SK-N-SH (cell line): Measurements from ENCODE around the gene FBXO44. TPM values are rescaled to one million over a fixed set of nuclear protein-coding genes. Genes with fewer than 3 reads are reported as not detected.

ENCODE experiments used
- CTCF ChIA-PET: fragments of 300-600, 350-600 bp; formaldehyde crosslinking; extraction: SDS; loops from one replicate; lab custom pipeline; 2021; lab: Yijun Ruan, JAX
- POLR2A ChIA-PET: fragments of 350-600 bp; sonication (Branson Sonifier 250); formaldehyde crosslinking; extraction: SDS; loops from one replicate; lab custom pipeline; 2020; ENCODE audit warnings: antibody characterized with exemption, inconsistent platforms; lab: Yijun Ruan, JAX
- DNase-seq: peaks from one replicate; pipeline ENCODE4 v3.0.0; 2012
- H2AFZ ChIP-seq: fragments of 200-600 bp; sonication (generic); 2 replicates; pipeline ENCODE4 v1.8.1; 2016; ENCODE audit warnings: antibody characterized with exemption, mild to moderate bottlenecking, low read depth
- H3F3A ChIP-seq: fragments of 200-600 bp; sonication (generic); replicated peaks from 2 replicates; pipeline ENCODE3; 2016; ENCODE audit warnings: antibody characterized with exemption, mild to moderate bottlenecking; ENCODE audit not compliant: insufficient read depth
- H3K27ac ChIP-seq, 2 experiments: fragments of 200-500 bp in 1 of 2; fragments of 200-600 bp in 1 of 2; sonication (Bioruptor generic) in 1 of 2; sonication (generic), shearing (Covaris generic) in 1 of 2; 2 replicates each; pipeline versions ENCODE4 v1.5.1 to v1.6.1; 2014 to 2016; ENCODE audit warnings: low read depth in 2 of 2, inconsistent platforms in 1 of 2, low read length in 1 of 2, mild to moderate bottlenecking in 1 of 2, mixed read lengths in 1 of 2
- H3K27me3 ChIP-seq: fragments of 200-600 bp; sonication (generic), shearing (Covaris generic); 2 replicates; pipeline ENCODE4 v1.6.1; 2016; ENCODE audit warnings: mixed run types; ENCODE audit not compliant: insufficient read depth
- H3K36me3 ChIP-seq, 2 experiments: fragments of 200-500 bp in 1 of 2; fragments of 200-600 bp in 1 of 2; sonication (Bioruptor generic) in 1 of 2; sonication (generic) in 1 of 2; replicated peaks in 1 of 2; 2 replicates each; pipeline versions ENCODE3 to v1.5.1; 2014 to 2016; ENCODE audit warnings: low read length in 1 of 2, mild to moderate bottlenecking in 1 of 2; ENCODE audit not compliant: insufficient read depth in 2 of 2, control insufficient read depth in 1 of 2
- H3K4me1 ChIP-seq, 2 experiments: fragments of 200-500 bp in 1 of 2; fragments of 200-600 bp in 1 of 2; sonication (Bioruptor generic) in 1 of 2; sonication (generic), shearing (Covaris generic) in 1 of 2; 2 replicates each; pipeline versions ENCODE4 v1.5.1 to v1.6.1; 2014 to 2016; ENCODE audit warnings: low read depth in 1 of 2, low read length in 1 of 2, mixed run types in 1 of 2; ENCODE audit not compliant: insufficient read depth in 2 of 2, control insufficient read depth in 1 of 2
- H3K4me2 ChIP-seq: fragments of 200-600 bp; sonication (generic), shearing (Covaris generic); 2 replicates; pipeline ENCODE4 v1.6.1; 2017; ENCODE audit warnings: mixed run types
- H3K4me3 ChIP-seq, 2 experiments: fragments of 200-500 bp in 1 of 2; fragments of 200-600 bp in 1 of 2; sonication (Bioruptor generic) in 1 of 2; sonication (generic), shearing (Covaris generic) in 1 of 2; 2 replicates each; pipeline versions ENCODE4 v1.5.1 to v1.8.1; 2014 to 2016; ENCODE audit warnings: low read depth in 2 of 2, inconsistent platforms in 1 of 2, low read length in 1 of 2, mild to moderate bottlenecking in 1 of 2, mixed read lengths in 1 of 2, moderate library complexity in 1 of 2
- H3K79me2 ChIP-seq: fragments of 200-600 bp; sonication (generic); 2 replicates; pipeline ENCODE4 v1.8.1; 2017; ENCODE audit warnings: mild to moderate bottlenecking; ENCODE audit not compliant: insufficient read depth
- H3K9ac ChIP-seq: fragments of 200-600 bp; sonication (generic); 2 replicates; pipeline ENCODE4 v1.6.1; 2017; ENCODE audit warnings: mixed run types
- H3K9me2 ChIP-seq: fragments of 200-600 bp; sonication (generic); 2 replicates; pipeline ENCODE4 v1.6.1; 2017; ENCODE audit warnings: mixed run types
- H3K9me3 ChIP-seq: fragments of 200-600 bp; sonication (generic); 2 replicates; pipeline ENCODE4 v1.6.1; 2017; ENCODE audit warnings: mixed run types, mild to moderate bottlenecking, moderate library complexity
- H4K20me1 ChIP-seq: fragments of 200-600 bp; sonication (generic); 2 replicates; pipeline ENCODE4 v1.6.1; 2017; ENCODE audit warnings: mild to moderate bottlenecking, mixed run types; ENCODE audit not compliant: insufficient read depth
- ELF1 ChIP-seq: IDR thresholded peaks from 2 replicates; pipeline ENCODE4 v1.4.0; 2012
- EP300 ChIP-seq, 2 experiments: IDR thresholded peaks; 2 replicates each; pipeline versions ENCODE4 v1.4.0 to v1.6.1; 2012; ENCODE audit warnings: borderline replicate concordance in 1 of 2, low read depth in 1 of 2, low read length in 1 of 2
- EZH2phosphoT487 ChIP-seq: fragments of 200-600 bp; sonication (generic); IDR thresholded peaks from 2 replicates; pipeline ENCODE4 v1.6.1; 2017; ENCODE audit warnings: low read depth, mixed run types, mild to moderate bottlenecking, antibody characterized with exemption, moderate library complexity, borderline replicate concordance
- FOXM1 ChIP-seq: IDR thresholded peaks from 2 replicates; pipeline ENCODE4 v1.4.0; 2012; ENCODE audit warnings: low read depth, mild to moderate bottlenecking
- GATA2 ChIP-seq: sonication (generic); formaldehyde crosslinking; IDR thresholded peaks from 2 replicates; pipeline ENCODE4 v1.5.0; 2020; ENCODE audit warnings: mild to moderate bottlenecking, missing genetic modification reagents
- JUND ChIP-seq: IDR thresholded peaks from 2 replicates; pipeline ENCODE4 v1.4.0; 2012
- MXI1 ChIP-seq: IDR thresholded peaks from 2 replicates; pipeline ENCODE4 v1.6.1; 2012; ENCODE audit warnings: mild to moderate bottlenecking, low read depth, low read length, improper control_type of control experiment
- NRF1 ChIP-seq: IDR thresholded peaks from 2 replicates; pipeline ENCODE4 v1.6.1; 2012; ENCODE audit warnings: low read depth, mild to moderate bottlenecking, low read length
- RCOR1 ChIP-seq: fragments of 150-350 bp; IDR thresholded peaks from 2 replicates; pipeline ENCODE4 v1.6.1; 2017; ENCODE audit warnings: antibody characterized with exemption, low read length
- RFX5 ChIP-seq: IDR thresholded peaks from 2 replicates; pipeline ENCODE4 v1.6.1; 2012; ENCODE audit warnings: mild to moderate bottlenecking, improper control_type of control experiment, low read length
- RXRA ChIP-seq: IDR thresholded peaks from 2 replicates; pipeline ENCODE4 v1.4.0; 2012; ENCODE audit warnings: low read depth, mild to moderate bottlenecking, borderline replicate concordance
- SIN3A ChIP-seq: IDR thresholded peaks from 2 replicates; pipeline ENCODE4 v1.6.1; 2012; ENCODE audit warnings: low read depth, mild to moderate bottlenecking, low read length, moderate library complexity, borderline replicate concordance
- TEAD4 ChIP-seq: IDR thresholded peaks from 2 replicates; pipeline ENCODE4 v1.4.0; 2012; ENCODE audit warnings: mild to moderate bottlenecking, borderline replicate concordance; ENCODE audit not compliant: insufficient read depth
- YY1 ChIP-seq: IDR thresholded peaks from 2 replicates; pipeline ENCODE4 v1.4.0; 2012; ENCODE audit warnings: low read depth, mild to moderate bottlenecking
- WGBS: methylation state at CpG from one replicate; pipeline ENCODE4 v1.1.6; 2017; ENCODE audit warnings: low lambda C conversion rate; 5-methylcytosine and 5-hydroxymethylcytosine counted together
- polyA plus RNA-seq, 3 experiments: library from polyadenylated mRNA; depleted of rRNA; stranded (reverse); fragments of >200 nt; gene quantifications; 2 replicates each; pipeline ENCODE4 v1.2.3, GENCODE V29; 2012
- TF ChIP-seq, protein P1 (sequence below): IDR thresholded peaks from 2 replicates; pipeline ENCODE4 v1.4.0; 2012; ENCODE audit warnings: low read depth, borderline replicate concordance
- TF ChIP-seq, protein P2 (sequence below): fragments of 150-350 bp; IDR thresholded peaks from 2 replicates; pipeline ENCODE4 v1.6.1; 2017; ENCODE audit warnings: antibody characterized with exemption, low read length, low read depth, borderline replicate concordance
- TF ChIP-seq, protein P3 (sequence below): fragments of 150-350 bp; IDR thresholded peaks from 2 replicates; pipeline ENCODE4 v1.6.1; 2016; ENCODE audit warnings: mild to moderate bottlenecking, low read depth, low read length
- TF ChIP-seq, protein P4 (sequence below): IDR thresholded peaks from 2 replicates; pipeline ENCODE4 v1.4.0; 2012; ENCODE audit warnings: low read depth, borderline replicate concordance

FBXO44 gene
- polyA plus RNA-seq, 1 of the 3 experiments (the other 2 are of a cell fraction), result 42.8 TPM

DNA sequence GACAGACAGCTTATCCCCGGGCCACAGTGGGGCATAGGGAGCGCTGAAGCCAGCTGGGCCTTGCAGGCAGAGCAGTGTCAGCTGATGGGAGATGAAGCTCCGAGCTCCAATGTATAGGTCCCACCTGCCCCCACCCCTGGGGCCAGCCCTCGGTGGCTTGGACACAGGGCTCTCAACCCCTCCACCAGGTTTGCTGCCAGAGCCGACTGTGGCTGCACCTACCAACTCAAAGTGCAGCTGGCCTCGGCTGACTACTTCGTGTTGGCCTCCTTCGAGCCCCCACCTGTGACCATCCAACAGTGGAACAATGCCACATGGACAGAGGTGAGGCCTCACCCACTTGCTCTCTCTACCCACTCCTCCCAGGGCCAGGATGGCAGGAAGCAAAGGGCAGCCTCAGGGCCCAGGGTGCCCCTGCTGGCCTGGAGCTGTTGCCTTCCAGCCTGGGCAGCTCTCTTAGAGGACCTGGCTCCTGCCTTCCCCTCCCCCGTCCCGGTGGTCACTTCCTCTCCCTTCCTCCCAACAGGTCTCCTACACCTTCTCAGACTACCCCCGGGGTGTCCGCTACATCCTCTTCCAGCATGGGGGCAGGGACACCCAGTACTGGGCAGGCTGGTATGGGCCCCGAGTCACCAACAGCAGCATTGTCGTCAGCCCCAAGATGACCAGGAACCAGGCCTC is 18.6 kb downstream of the FBXO44 start:
- Histone ChIP-seq H3K9me3 (no peaks in the 10 kb centered on the region), H3K9me2 (no peaks in the 10 kb centered on the region), H3K36me3 (peaks cover 4 to 33% of the 10 kb centered on the region in 2 experiments), H3K79me2 (0 out of 2 replicates have a peak, but pooled peaks cover 3% of the 10 kb centered on the region), H3K4me2 (no peak overlapping the region), H3F3A (no peaks in the 10 kb centered on the region), H4K20me1 (no peaks in the 10 kb centered on the region), H3K4me1 (no peaks in the 10 kb centered on the region), H3K27ac (no peak overlapping the region), H3K4me3 (no peak overlapping the region), H3K9ac (no peak overlapping the region), H3K27me3 (no peaks in the 10 kb centered on the region), H2AFZ (no peak overlapping the region)
- TF ChIP-seq RXRA (no peak), MXI1 (no peak), FOXM1 (no peak), RFX5 (no peak), TEAD4 (no peak), EZH2phosphoT487 (no peak), NRF1 (no peak), RCOR1 (no peak)
- TF ChIP-seq, protein P1, sequence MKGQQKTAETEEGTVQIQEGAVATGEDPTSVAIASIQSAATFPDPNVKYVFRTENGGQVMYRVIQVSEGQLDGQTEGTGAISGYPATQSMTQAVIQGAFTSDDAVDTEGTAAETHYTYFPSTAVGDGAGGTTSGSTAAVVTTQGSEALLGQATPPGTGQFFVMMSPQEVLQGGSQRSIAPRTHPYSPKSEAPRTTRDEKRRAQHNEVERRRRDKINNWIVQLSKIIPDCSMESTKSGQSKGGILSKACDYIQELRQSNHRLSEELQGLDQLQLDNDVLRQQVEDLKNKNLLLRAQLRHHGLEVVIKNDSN, result no peak
- TF ChIP-seq, protein P2, sequence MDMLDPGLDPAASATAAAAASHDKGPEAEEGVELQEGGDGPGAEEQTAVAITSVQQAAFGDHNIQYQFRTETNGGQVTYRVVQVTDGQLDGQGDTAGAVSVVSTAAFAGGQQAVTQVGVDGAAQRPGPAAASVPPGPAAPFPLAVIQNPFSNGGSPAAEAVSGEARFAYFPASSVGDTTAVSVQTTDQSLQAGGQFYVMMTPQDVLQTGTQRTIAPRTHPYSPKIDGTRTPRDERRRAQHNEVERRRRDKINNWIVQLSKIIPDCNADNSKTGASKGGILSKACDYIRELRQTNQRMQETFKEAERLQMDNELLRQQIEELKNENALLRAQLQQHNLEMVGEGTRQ, result no peak
- POLR2A ChIA-PET, result interaction anchor here (0.9 kb wide), 1 partner anchor 9 kb away, joined by 3 read pairs; the partner anchor contains the start of gene FBXO6
- CTCF ChIA-PET, result interaction anchor here (0.8 to 5.9 kb wide), 5 partner anchors 9 to 47 kb away, joined by 3 to 46 read pairs (median 8); partner anchors contain the start of gene FBXO6
- no peak for DNase-seq
- 97% methylated on average over 10 of the region's 14 CpGs for WGBS

DNA sequence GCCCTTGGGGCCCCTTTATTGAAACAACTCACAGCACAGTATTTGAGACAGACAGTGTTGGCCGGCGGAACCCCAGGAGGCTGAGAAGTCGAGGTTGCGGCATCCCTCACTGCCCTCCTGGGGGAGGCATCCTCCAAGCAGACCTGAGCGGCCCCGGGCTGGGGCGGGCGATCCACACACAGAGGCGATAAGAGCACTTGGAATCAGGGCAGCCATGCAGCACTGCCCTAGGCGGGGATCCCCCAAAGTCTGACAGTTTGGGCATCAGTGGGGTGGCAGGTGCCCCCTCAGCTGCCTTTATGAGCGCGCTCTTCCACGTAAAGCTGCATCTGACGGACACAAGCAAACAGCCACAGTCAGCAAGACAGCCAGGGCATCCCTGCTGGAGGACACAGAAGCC is 19.8 kb downstream of the FBXO44 start:
- no peak overlapping the region for H3K4me3 ChIP-seq
- H3K27me3 ChIP-seq, result no peaks in the 10 kb centered on the region
- H3K9ac ChIP-seq, result no peak overlapping the region
- H3K9me2 ChIP-seq, result no peaks in the 10 kb centered on the region
- H3K36me3 ChIP-seq, result peaks cover 9 to 33% of the 10 kb centered on the region in 2 experiments
- no peaks in the 10 kb centered on the region for H3F3A ChIP-seq
- no peak for DNase-seq
- ChIA-PET POLR2A (no interaction called here), CTCF (interaction anchor here (1.9 to 5.9 kb wide), 3 partner anchors 10 to 45 kb away, joined by 8 to 46 read pairs (median 20); partner anchors contain the start of gene FBXO6)
- no peak overlapping the region for H3K27ac ChIP-seq
- no peaks in the 10 kb centered on the region for H3K4me1 ChIP-seq
- no peak overlapping the region for H3K4me2 ChIP-seq
- no peak overlapping the region for H2AFZ ChIP-seq
- H4K20me1 ChIP-seq, result no peaks in the 10 kb centered on the region
- H3K9me3 ChIP-seq, result no peaks in the 10 kb centered on the region
- H3K79me2 ChIP-seq, result peaks cover 10% of the 10 kb centered on the region; the same call in 1 of the 2 replicates
- WGBS, result no CpG with 5 or more reads among the region's 14 CpGs
- TF ChIP-seq SIN3A (no peak), GATA2 (CRISPR knock-in tag) (no peak), RFX5 (no peak), EP300 (IDR thresholded peaks at IDR 0.05; ENCODE audit: borderline replicate concordance in 1 of 2, low read depth in 1 of 2, low read length in 1 of 2) (no peak), YY1 (no peak), MXI1 (no peak), JUND (no peak), TEAD4 (no peak), ELF1 (no peak)
- TF ChIP-seq, protein P3, sequence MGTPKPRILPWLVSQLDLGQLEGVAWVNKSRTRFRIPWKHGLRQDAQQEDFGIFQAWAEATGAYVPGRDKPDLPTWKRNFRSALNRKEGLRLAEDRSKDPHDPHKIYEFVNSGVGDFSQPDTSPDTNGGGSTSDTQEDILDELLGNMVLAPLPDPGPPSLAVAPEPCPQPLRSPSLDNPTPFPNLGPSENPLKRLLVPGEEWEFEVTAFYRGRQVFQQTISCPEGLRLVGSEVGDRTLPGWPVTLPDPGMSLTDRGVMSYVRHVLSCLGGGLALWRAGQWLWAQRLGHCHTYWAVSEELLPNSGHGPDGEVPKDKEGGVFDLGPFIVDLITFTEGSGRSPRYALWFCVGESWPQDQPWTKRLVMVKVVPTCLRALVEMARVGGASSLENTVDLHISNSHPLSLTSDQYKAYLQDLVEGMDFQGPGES, result no peak
- TF ChIP-seq, protein P4, sequence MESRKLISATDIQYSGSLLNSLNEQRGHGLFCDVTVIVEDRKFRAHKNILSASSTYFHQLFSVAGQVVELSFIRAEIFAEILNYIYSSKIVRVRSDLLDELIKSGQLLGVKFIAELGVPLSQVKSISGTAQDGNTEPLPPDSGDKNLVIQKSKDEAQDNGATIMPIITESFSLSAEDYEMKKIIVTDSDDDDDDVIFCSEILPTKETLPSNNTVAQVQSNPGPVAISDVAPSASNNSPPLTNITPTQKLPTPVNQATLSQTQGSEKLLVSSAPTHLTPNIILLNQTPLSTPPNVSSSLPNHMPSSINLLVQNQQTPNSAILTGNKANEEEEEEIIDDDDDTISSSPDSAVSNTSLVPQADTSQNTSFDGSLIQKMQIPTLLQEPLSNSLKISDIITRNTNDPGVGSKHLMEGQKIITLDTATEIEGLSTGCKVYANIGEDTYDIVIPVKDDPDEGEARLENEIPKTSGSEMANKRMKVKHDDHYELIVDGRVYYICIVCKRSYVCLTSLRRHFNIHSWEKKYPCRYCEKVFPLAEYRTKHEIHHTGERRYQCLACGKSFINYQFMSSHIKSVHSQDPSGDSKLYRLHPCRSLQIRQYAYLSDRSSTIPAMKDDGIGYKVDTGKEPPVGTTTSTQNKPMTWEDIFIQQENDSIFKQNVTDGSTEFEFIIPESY, result no peak
- TF ChIP-seq, protein P2, result no peak
